SHP77 treated with DMSO at 0.1 percent for 48 hours (cell line): ENCODE results near the gene ADARB1.
A peak's percentile ranks its signal among the peaks of the same experiment; 100 is the strongest.

Experiments
- DNase-seq: peaks from one replicate; lab custom pipeline; 2025; lab: John Stamatoyannopoulos, UW

ADARB1 gene

GRCh38 chr21:45226540-45227326 is 152.4 kb downstream of the ADARB1 start:
- no peak for DNase-seq

GRCh38 chr21:45227735-45228134 is 153.4 kb downstream of the ADARB1 start:
- peak; percentile 12 for DNase-seq

DNA sequence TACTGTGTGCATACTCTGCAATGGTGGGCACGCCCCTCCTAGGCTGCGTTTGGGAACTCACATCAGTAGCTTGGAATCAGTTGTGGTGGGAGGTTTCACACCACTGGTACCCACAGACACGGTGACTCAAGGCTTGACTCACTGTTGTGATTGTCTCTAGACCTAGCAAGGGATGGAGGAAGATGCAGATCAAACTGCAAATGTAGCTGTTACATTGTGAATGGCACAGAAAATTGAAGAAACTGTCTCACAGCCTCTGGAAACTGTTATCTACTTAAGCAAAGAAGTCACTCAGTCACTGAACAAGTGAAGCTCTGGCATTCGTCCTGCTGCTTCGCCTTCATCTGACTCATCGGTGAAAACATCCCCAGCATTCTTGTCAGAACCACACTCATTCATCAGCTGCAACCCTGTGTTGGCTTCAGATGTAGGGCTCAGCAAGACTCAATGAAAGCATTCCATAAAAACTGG is 153.8 kb downstream of the ADARB1 start:
- DNase-seq: no peak

DNA sequence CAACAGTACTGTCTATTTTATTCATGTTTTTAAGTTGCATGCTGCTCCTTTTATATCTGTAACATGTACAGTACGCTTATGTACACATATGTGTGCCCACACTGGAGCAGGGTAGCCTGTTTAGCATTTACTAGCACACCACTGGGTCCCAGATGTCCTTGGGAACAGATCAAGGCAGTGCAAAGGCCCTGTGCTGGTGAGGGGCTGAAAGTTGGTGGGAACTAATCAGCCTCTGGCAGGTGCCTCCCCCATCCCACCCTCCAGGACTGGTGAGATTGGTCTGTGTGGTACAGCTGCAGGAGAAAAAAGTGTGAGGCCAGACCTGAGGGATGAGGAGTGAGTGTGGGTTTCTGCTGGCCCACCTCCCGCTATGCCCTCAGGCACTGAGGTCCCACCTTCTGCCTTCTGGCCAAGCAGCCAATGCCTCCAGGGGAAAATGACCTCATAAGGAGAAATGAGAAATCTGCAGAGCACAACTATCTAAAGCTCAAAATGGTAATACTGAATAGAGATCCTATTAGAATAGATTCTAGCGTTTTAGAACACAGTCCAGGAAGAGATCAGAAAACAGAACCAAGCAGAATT is 154.4 kb downstream of the ADARB1 start:
- DNase-seq: no peak

- no peak for DNase-seq
Observed at GRCh38 chr21:45231705-45232104, 157.3 kb downstream of the ADARB1 start.

GRCh38 chr21:45234127-45234526 is 159.7 kb downstream of the ADARB1 start:
- DNase-seq: no peak

DNA sequence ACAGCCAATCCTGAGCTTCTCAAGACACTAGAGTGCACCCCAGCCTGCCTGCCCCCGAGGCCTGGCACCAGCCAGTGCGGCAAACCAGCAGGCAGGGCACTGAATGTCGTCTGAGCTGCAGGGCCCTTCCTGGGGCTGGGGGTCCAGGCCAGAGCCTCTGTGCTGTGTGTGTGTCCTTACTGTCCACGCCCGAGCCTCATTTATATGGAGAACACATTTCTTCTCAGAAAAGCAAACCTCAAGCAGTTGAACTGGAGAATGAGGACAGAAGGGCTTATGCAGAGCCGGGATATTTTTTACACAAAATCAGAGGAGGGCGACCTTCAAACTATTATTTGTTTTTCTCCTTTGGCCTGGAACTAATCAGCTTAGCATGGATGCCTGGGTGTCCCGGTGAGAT is 160.6 kb downstream of the ADARB1 start:
- DNase-seq: no peak

- no peak for DNase-seq
Observed at GRCh38 chr21:45235488-45235887, 161.1 kb downstream of the ADARB1 start.

DNA sequence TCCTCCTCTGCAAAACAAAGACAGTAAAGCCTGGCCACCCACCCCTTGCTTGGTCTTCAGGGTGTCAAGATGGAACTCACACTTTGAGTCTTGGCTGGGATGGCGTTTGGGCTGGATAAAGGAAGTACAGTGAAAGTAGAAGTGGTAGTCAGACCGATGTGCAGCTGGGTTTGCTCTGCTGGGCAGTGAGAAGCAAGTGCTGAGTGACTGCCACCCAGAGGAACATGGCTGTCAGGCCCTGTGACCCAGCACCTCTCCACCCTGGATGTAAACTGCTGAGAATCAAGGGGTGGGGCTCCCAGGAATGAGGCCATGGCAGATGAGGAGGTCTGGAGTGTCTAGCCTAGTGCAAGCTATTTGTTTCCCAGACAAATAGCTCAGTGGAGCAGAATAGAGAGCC is 162.1 kb downstream of the ADARB1 start:
- DNase-seq: no peak

DNA sequence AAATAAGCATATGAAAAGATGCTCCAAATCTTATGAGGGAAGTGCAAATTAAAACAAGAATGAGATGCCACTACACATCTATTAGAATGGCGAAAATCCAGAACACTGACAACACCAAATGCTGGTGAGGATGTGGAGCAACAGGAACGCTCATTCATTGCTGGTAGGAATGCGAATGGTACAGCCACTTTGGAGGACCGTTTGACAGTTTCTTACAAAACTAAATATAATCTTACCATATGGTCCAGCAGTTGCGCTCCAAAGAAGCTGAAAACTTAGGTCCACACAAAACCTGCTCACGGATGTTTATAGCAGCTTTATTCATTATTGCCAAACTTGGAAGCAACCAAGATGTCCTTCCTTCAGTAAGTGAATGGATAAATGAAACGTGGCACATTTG is 163.0 kb downstream of the ADARB1 start:
- no peak for DNase-seq

GRCh38 chr21:45241357-45241756 is 167.0 kb downstream of the ADARB1 start:
- DNase-seq: no peak

- DNase-seq: no peak
Observed at GRCh38 chr21:45243603-45244002, 169.2 kb downstream of the ADARB1 start.

DNA sequence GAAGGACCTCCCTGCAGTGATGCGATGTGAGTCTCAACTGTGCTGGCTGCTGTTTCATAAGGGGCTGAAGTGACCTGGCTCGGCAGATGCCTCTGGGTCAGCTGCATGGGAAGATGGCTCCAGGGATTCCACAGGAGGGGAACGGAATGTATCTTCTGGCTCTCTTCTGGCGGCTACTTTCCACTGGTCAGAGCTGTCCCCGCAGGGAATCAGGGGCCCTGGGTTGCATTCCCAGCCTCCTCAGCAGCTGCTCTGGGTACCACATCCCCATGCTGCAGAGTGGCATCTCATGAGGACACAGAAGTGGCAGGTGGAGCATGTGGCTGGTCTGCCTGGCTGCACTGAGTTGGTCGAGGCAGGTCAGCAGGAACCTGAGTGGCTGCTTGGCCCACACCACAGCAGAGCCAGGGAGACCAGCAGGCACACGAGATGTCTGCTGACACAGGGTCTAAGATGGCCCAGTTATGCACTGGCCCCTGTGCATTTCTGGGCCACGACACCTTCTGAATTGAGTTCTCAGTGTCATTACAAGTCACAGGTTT is 170.5 kb downstream of the ADARB1 start:
- DNase-seq: no peak

- DNase-seq: no peak
Observed at GRCh38 chr21:45246386-45247320, 172.3 kb downstream of the ADARB1 start.

GRCh38 chr21:45248301-45248892 is 174.0 kb downstream of the ADARB1 start:
- DNase-seq: no peak

DNA sequence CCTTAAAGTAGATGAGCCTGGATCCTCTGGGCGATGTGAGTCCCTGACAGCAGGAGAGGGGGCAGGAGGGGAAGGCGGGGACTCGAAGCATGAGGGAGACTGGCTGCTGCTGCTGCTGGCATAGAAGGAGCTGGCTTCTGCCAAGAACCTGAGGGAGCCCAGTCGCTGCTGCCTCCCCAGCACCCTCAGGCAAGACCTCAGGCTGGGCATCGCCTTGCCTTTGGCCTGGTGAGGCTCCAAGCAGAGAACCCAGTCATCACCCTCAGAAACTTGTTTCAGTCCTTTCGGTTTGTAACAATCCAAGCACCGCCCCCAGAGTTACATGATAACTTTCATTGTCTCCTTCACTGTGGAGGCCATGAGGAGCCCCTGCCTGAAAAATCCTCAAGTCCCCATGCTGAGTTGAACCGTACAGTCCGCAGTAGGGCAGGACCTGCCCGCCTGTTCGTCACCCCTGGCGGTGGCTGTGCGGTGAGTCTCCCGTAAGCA is 174.6 kb downstream of the ADARB1 start:
- DNase-seq: no peak

- no peak for DNase-seq
Observed at GRCh38 chr21:45249626-45250025, 175.2 kb downstream of the ADARB1 start.

DNA sequence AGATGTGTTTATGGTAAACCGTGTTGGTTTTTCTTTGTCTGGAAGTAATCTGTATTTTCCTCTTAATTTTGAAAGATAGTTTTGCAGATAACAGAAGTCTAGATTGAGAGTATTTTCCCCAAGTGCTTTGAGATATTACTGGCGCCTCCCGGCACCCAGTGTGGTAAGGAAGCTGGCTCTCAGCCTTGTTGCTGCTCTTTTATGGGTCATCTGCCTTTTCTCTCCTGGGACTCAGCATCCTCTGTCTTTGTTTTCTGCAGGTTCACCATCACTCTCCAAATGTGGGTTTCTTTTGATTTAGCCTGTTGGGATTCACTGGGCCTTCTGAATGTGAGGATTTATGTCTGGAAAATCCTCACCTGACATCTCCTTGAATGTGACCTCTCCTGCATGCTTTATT is 175.9 kb downstream of the ADARB1 start:
- DNase-seq: no peak

DNA sequence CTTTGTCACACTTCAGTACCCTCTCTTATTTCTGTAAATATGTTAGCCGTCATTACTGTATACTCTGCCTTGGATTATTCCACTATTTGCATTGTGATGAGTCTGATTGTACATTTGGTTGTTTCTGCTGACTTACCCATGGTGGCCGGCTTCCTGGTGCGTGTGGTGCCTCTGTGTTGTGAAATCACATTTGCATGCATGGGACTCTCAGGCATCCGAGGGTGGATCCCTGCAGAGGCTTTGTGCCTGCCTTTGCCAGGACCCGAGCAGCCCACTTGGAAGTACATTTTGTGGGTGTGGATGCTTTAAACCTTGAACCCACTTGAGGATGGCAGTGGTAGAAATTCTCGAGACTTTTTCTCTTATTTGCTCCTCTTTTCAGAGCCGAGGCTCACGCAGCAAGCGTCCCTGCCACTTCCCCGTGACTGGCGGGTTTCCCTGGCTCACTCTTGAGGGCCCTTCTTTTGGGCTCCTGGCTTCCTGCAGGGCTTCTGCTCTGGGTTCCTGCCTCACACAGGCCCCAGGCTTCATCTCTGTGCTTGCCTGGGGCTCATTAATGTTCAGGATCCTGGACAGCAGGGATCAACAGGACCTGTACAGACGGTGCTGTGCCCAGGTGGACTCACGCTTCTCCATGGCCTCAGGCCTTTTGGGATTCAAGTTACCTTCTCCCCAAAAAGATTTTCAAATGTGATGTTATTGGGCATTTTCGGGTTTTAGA is 176.7 kb downstream of the ADARB1 start:
- DNase-seq: no peak

GRCh38 chr21:45251635-45252447 is 177.5 kb downstream of the ADARB1 start:
- no peak for DNase-seq
